GM19193 (cell line): Measurements from ENCODE around the gene CDC27.

Experiments used
- POLR2A ChIP-seq: IDR thresholded peaks from 4 replicates; pipeline ENCODE4 v1.6.1; 2011; ENCODE audit not compliant: insufficient read depth, insufficient read length; ENCODE audit errors: extremely low read depth

The CDC27 gene

GRCh38 chr17:47207143-47208067, 18.3 kb upstream of the CDC27 start:
- no peak for TF ChIP-seq POLR2A

DNA sequence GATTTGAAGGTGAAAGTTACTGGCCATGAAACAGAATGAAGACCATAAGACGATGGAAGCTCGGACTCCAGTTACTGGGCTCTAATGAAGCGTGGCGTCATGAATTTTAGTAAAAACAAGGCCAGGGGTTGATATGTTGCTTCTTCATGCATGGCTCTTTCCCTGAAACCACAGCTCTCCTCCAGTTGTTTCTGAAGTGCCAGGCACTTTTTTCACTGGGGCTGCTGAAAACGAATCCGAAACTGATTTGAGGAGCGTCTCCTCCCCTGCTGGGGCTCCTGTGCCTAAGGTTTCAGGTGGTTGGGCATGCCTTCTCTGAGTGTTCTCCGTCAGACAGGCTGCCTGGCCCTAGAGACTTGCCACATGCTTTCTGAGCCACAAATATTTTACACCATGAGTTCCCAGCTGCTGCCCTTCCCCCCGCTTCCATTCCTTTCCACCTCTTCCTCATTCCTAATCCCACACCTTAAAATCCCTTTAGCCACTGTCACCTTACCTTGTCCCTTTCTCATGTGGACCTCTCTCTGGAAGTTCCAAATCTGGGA, 16.4 kb upstream of the CDC27 start:
- TF ChIP-seq POLR2A = peak; percentile 30

DNA sequence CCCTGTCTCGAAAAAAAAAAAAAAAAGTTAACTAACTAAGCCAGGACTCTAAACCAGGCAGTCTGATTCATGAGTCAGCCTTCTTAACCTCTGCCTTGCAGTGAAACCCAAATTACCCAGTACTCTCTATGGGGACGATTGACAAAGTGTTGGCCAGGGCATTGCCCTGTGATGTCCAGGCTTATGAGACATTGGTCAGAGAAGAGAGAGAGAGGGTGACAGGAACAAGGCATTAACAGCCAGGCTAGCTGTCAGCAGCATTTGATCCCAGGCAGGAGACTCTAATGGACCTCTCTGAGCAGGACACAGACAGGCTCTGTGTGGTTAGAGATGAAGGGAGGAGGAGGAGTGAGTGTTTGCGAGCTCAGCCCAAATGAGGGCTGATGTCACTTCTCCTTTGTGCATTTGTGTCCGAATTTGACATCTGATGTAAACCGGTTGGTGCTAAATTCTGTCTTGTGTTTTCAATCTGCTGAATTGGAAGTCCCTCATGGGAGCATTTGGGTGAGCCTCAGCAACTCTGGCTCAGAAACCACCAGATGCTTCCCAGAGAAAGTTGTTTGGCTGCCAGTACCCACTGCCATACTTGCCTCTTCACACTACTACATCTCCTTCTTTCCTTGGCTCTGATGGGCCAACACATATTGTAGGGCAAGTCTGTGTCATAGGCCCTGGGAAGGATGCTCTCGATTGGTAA, 15.8 kb upstream of the CDC27 start:
- peak; percentile 37 for TF ChIP-seq POLR2A

DNA sequence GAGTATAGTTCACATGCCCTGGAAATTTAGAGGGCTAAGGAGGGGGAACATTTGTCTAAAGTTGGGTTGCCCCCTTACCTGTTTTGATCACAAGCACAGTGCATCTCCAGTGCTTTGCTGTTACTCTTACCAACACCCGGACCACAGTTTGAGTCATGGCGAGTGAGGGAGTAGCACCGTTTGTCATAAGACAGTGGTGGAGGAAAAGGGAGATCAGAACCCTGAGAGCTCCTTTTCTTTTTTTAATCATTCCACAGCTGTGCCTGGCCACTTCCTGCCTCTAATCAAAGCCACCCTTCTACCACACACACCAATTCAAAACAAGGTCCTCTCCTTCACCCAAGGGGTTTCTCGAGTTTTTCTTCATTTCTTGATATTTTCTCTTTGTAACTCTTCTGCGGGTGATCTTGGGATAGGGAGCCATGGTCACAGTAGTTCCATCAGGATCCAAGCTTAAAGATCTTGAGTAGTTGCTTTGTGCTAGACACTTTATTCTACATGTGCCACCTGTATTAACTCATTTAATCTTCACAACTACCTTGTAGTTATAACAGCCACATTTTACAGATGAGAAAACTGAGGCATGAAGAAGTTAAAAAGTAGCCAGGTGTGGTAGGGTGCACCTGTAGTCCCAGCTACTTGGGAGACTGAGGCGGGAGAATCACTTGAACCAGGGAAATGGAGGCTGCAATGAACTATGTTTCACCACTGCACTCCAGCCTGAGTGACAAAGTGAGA, 15.1 kb upstream of the CDC27 start:
- TF ChIP-seq POLR2A = peak; percentile 20

GRCh38 chr17:47201166-47201565, 12.1 kb upstream of the CDC27 start:
- TF ChIP-seq POLR2A = no peak

GRCh38 chr17:47200325-47200664, 11.2 kb upstream of the CDC27 start:
- TF ChIP-seq POLR2A = no peak

DNA sequence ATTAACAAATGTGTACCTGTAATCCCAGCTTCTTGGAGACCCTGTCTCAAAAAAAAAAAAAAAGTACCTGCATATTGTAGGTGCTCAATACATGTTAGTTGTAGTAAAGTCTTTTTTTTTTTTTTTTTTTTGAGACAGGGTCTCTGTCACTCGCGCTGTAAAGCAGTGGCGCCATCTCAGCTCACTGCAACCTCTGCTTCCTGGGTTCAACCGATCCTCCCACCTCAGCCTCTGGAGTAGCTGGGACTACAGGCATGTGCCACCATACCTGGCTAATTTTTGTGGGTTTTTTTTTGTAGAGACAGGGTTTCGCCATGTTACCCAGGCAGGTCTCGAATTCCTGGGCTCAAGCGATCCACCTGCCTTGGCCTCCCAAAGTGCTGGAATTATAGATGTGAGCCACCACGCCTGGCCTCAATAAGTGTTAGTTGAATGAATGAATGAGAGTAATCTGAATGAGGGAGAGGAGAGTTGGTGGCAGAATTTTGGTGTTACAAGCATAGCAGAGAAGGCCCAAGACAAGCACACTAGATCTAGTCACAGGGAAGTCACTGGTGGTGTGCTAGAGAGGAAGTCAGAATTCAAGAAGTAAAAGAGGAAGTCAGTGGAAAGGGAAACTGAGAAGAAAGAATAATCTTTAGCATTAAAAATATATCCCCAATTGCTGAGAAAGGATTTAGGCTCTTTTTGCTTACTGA, 10.7 kb upstream of the CDC27 start:
- no peak for TF ChIP-seq POLR2A

DNA sequence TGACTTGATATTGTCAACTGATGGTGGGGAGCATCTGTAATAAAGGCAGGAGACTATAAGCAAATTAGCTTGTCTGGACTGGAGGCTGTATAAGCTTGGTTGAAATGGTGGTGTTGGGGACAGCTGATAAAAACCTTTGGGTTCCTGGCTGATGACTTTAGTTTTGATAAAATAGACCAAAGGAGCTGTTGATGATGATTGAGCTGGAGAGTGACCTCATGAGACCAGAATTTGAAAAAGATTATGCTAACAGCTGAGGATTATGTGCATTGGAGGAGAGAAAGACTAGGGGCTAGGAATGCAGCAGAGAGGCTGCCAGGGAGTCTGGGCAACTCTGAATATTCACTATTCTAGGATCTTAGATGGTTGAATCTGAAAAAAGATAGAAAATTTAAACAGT, 8.7 kb upstream of the CDC27 start:
- no peak for TF ChIP-seq POLR2A

GRCh38 chr17:47193931-47194511, 4.9 kb upstream of the CDC27 start:
- TF ChIP-seq POLR2A = no peak

DNA sequence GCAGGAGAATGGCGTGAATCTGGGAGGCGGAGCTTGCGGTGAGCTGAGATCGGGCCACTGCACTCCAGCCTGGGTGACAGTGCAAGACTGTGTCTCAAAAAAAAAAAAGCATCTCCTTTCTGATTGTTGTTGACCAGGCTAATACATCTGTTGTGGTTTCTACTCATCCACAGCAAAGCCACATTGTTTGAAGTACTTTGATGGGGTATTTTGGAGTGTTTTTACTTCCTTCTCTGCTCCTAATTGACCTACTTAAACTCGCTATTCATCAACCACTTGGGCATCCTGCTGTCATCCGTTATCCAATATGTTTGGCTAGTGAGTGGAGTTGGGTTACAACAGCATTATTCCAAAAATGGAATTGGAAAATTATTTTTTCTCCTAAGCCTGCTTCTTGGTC, 3.5 kb upstream of the CDC27 start:
- no peak for TF ChIP-seq POLR2A

DNA sequence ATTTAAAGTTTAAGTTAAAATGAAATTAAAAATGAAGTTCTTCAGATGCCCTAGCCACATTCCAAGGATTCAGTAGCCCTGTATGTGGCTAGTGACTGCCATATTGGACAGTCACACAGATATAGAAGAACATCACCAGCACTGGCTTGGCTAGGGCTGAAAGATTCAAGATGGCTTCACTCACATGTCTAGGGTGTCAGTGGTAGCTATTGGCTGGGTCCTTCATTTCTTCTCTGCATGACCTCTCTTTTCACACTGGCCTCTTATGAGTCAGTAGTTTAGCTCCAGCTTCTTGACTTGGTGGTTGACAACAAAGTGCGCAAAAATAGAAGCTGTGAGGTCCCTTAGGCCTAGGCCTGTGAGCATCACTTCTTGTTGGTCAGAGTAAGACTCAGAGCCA, 1.7 kb upstream of the CDC27 start:
- no peak for TF ChIP-seq POLR2A

DNA sequence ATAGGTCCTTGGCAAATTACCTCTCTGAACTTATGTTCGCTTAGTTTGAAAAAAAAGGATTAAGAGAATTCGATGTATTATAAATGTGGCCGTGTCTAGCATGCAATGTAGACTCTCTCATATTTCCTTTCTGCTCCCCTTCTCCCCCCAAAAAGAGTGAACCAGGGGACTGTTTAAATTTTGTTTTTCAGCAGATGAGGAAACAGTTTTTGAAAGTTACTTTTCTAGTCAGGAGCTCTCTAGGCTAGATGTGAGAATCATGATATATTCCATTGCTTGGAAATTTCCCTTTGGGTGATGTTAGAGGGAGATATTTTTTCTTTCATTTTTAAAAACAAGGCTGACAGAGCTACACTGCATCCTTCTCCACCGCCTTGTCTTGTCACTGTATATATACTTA, 1.1 kb upstream of the CDC27 start:
- no peak for TF ChIP-seq POLR2A

GRCh38 chr17:47189732-47190237, 690 bp upstream of the CDC27 start:
- no peak for TF ChIP-seq POLR2A

- TF ChIP-seq POLR2A = no peak
Observed at GRCh38 chr17:47188271-47188875, 722 bp downstream of the CDC27 start.
